Esophagus muscularis mucosa (tissue), 4 donors: ENCODE data around the gene LAMA5. TPM values are rescaled to one million over a fixed set of nuclear protein-coding genes. Genes with fewer than 3 reads are reported as not detected.

ENCODE experiments used
- DNase-seq: peaks from one replicate; pipeline ENCODE4 v3.0.0-alpha.2; 2017; ENCODE audit errors: extremely low spot score
- H3K27ac ChIP-seq, 4 donors: fragments of 200-600 bp; sonication (generic); replicated peaks in 1 of 4; 1 replicate in 3 of 4; 2 replicates in 1 of 4; pipeline ENCODE4 v1.5.1; 2016 to 2019; ENCODE audit warnings: mild to moderate bottlenecking in 1 of 4
- H3K27me3 ChIP-seq, 4 donors: fragments of 200-600 bp; sonication (generic); one replicate each; pipeline versions ENCODE4 v1.5.1 to v1.6.0; 2016 to 2019
- H3K36me3 ChIP-seq, 4 donors: fragments of 200-600 bp; sonication (generic); one replicate each; pipeline ENCODE4 v1.5.1; 2016 to 2019
- H3K4me1 ChIP-seq, 4 donors: fragments of 200-600 bp; sonication (generic); one replicate each; pipeline ENCODE4 v1.5.1; 2016 to 2019
- H3K4me3 ChIP-seq, 4 donors: fragments of 200-600 bp; sonication (generic); 1 replicate in 2 of 4; 2 replicates in 2 of 4; pipeline ENCODE4 v1.5.1; 2016 to 2019; ENCODE audit warnings: mild to moderate bottlenecking in 4 of 4, moderate library complexity in 1 of 4
- H3K9me3 ChIP-seq, 4 donors: fragments of 200-600 bp; sonication (generic); 1 replicate in 3 of 4; 2 replicates in 1 of 4; pipeline ENCODE4 v1.5.1; 2016 to 2019
- CTCF ChIP-seq, 3 experiments: fragments of 200-600 bp in 2 of 3; fragments of 450-650 bp in 1 of 3; sonication (generic) in 2 of 3; IDR thresholded peaks; one replicate each; pipeline ENCODE4 v1.5.1; 2017 to 2019; ENCODE audit warnings: antibody characterized with exemption in 3 of 3, mild to moderate bottlenecking in 2 of 3, moderate library complexity in 1 of 3
- EP300 ChIP-seq: sonication (generic); formaldehyde crosslinking; IDR thresholded peaks from one replicate; pipeline ENCODE4 v1.6.1; 2017; ENCODE audit warnings: antibody characterized with exemption
- POLR2A ChIP-seq: fragments of 450-650 bp; IDR thresholded peaks from one replicate; pipeline ENCODE4 v1.6.1; 2017; ENCODE audit warnings: antibody characterized with exemption, moderate library complexity, mild to moderate bottlenecking, low read depth
- POLR2AphosphoS5 ChIP-seq, 2 donors: sonication (generic); formaldehyde crosslinking; IDR thresholded peaks; one replicate each; pipeline ENCODE4 v1.6.1; 2017; ENCODE audit warnings: antibody characterized with exemption in 2 of 2
- WGBS: methylation state at CpG from one replicate; pipeline ENCODE4 v1.1.5; 2018; 5-methylcytosine and 5-hydroxymethylcytosine counted together
- intact Hi-C: fragments of 100-400 bp; cut with DNase I; formaldehyde crosslinking; loops from one replicate; pipeline ENCODE4 v1.15.1; 2023
- total RNA-seq, 4 donors: library from RNA; depleted of rRNA; stranded (reverse); fragments of >200 nt; gene quantifications; one replicate each; pipeline versions ENCODE4 v1.1.0 to v1.2.1, GENCODE V29; 2016

LAMA5 gene
- total RNA-seq, 4 donors from 2014 or later, result 70.1 to 257 (median 150) TPM

- H3K36me3 ChIP-seq, result peaks cover 30 to 95% (median 88%) of the 10 kb centered on the region in 4 donors
- 87% methylated on average over 9 of the region's 11 CpGs for WGBS
These were observed 75.0 kb downstream of the LAMA5 start for GRCh38 chr20:62292108-62292507.

GRCh38 chr20:62291251-62292066 lies 75.7 kb downstream of the LAMA5 start:
- DNase-seq, result no peak
- no peaks in the 10 kb centered on the region for H3K27me3 ChIP-seq
- 97% methylated on average over 14 of the region's 29 CpGs for WGBS
- H3K36me3 ChIP-seq, result peaks cover 35 to 95% (median 88%) of the 10 kb centered on the region in 4 donors
- no peak for TF ChIP-seq POLR2A
- no peak for TF ChIP-seq CTCF (IDR thresholded peaks at IDR 0.05)
- TF ChIP-seq POLR2AphosphoS5 (IDR thresholded peaks at IDR 0.05), result no peak
- no peak for TF ChIP-seq EP300
- peaks cover 0 to 7% (median 5%) of the 10 kb centered on the region in 4 donors for H3K4me1 ChIP-seq
- no peak overlapping the region for H3K4me3 ChIP-seq
- intact Hi-C loops, result no loop called here
- no peaks in the 10 kb centered on the region for H3K9me3 ChIP-seq
- H3K27ac ChIP-seq, result no peak overlapping the region

More at GRCh38 chr20:62292108-62292507, 75.0 kb downstream of the LAMA5 start:
- DNase-seq, result no peak
- no peaks in the 10 kb centered on the region for H3K27me3 ChIP-seq
- no peak overlapping the region for H3K27ac ChIP-seq
- no peak overlapping the region for H3K4me3 ChIP-seq
- intact Hi-C loops, result no loop called here
- no peaks in the 10 kb centered on the region for H3K9me3 ChIP-seq
- no peak for TF ChIP-seq POLR2AphosphoS5 (IDR thresholded peaks at IDR 0.05)
- no peak for TF ChIP-seq CTCF (IDR thresholded peaks at IDR 0.05)
- TF ChIP-seq POLR2A, result no peak
- no peak for TF ChIP-seq EP300
- peaks cover 0 to 5% (median under 1%) of the 10 kb centered on the region in 4 donors for H3K4me1 ChIP-seq

DNA sequence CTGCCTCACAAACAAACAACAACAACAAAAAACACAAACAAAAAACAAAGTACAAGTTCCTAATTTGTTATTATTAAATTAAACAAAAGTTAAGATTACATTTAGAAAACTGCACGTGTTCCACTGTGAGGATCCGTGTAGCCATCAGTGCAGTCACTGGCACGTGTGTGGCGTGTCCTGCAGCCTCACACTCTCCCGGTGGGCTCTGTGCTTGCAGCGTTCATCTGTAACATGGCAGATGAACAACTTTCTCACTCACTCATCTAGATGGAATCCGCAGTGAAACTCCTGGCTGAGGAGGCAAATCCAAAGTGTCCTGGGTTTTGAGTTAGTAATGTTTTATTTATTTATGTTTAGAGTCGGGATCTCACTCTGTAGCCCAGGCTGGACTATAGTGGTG lies 77.2 kb downstream of the LAMA5 start:
- TF ChIP-seq POLR2AphosphoS5 (IDR thresholded peaks at IDR 0.05), result no peak
- no peak for TF ChIP-seq EP300
- no peak for TF ChIP-seq POLR2A
- Histone ChIP-seq H3K27me3 (no peaks in the 10 kb centered on the region), H3K4me3 (no peak overlapping the region), H3K4me1 (peaks cover 0 to 18% (median 7%) of the 10 kb centered on the region in 4 donors), H3K27ac (no peak overlapping the region), H3K36me3 (peaks cover 32 to 95% (median 88%) of the 10 kb centered on the region in 4 donors), H3K9me3 (no peaks in the 10 kb centered on the region)
- WGBS, result 86% methylated on average over 8 of the region's 8 CpGs
- intact Hi-C loops, result no loop called here
- DNase-seq, result no peak

GRCh38 chr20:62289131-62289530 lies 78.0 kb downstream of the LAMA5 start:
- Histone ChIP-seq H3K4me3 (no peak overlapping the region), H3K27ac (no peak overlapping the region), H3K27me3 (no peaks in the 10 kb centered on the region), H3K4me1 (peaks cover 0 to 20% (median 7%) of the 10 kb centered on the region in 4 donors), H3K9me3 (no peaks in the 10 kb centered on the region), H3K36me3 (peaks cover 29 to 94% (median 89%) of the 10 kb centered on the region in 4 donors)
- 91% methylated on average over 9 of the region's 14 CpGs for WGBS
- TF ChIP-seq POLR2A (no peak), EP300 (no peak), POLR2AphosphoS5 (IDR thresholded peaks at IDR 0.05) (no peak), CTCF (IDR thresholded peaks at IDR 0.05) (no peak)
- intact Hi-C loops, result no loop called here
- DNase-seq, result no peak

DNA sequence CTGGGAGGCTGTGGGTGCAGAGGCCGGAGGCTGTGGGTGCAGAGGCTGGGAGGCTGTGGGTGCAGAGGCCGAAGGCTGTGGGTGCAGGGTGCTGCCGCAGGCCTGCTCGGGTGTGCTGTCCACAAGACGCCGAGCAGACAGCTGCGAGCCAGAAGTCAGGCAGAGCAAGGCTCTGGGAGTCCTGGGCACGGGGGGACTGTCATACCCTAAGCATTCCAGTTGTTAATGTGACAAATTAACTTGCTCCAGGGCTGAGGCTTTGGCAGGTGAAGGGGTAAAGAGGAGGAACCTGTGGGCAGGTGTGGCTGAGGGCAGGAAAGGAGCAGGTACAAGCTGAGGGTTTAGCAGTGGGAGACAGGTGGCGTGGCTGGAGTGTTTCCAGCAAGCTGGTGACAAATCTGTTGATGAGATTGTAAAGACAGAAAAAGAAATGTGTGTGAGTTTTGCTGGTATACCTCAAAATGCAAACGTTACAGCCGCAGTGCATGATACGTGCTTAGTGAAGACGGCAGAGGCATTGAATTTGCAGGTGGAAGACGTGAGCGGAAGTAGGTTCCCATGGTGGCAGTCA lies 78.5 kb downstream of the LAMA5 start:
- peaks cover 29 to 94% (median 89%) of the 10 kb centered on the region in 4 donors for H3K36me3 ChIP-seq
- 91% methylated on average over 14 of the region's 15 CpGs for WGBS
- no peak overlapping the region for H3K4me3 ChIP-seq
- intact Hi-C loops, result no loop called here
- peaks cover 0 to 24% (median 7%) of the 10 kb centered on the region in 4 donors for H3K4me1 ChIP-seq
- DNase-seq, result no peak
- H3K9me3 ChIP-seq, result no peaks in the 10 kb centered on the region
- no peaks in the 10 kb centered on the region for H3K27me3 ChIP-seq
- H3K27ac ChIP-seq, result no peak overlapping the region
- TF ChIP-seq POLR2AphosphoS5 (IDR thresholded peaks at IDR 0.05), result no peak
- TF ChIP-seq EP300, result no peak
- no peak for TF ChIP-seq CTCF (IDR thresholded peaks at IDR 0.05)
- no peak for TF ChIP-seq POLR2A
